ENCODE data around the gene OGN.

The OGN gene

DNA sequence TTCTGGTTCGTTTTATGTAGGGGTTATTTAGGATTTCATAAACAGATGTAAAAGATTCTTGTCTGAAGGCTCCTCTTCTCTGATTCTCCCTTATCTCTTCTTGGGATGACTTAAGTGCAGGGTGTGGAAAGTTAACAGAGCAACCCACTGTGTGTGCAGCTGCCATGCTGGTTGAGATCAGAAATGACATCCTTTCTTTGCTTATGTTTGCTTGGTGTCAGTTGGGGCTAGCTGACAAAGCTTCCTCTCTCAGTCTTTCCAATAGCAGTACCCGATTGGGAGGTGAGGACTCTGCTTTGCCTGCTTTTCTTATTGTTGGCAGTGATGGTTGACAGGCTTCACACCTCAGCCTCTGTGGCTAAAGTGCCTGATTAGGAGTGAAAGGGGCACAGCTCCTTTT lies 26.5 kb downstream of the OGN start:
- Histone ChIP-seq H3K4me3 (ENCODE audit: control insufficient read depth in 1 of 7, extremely low read depth in 1 of 7, insufficient read depth in 4 of 7, low read depth in 2 of 7, low read length in 6 of 7) (no peak overlapping the region), H3K36me3 (ENCODE audit: control insufficient read depth in 4 of 4, insufficient read depth in 4 of 4, low read length in 3 of 4) (peaks cover 0 to 2% (median 1%) of the 10 kb centered on the region in 4 experiments), H3K27ac (ENCODE audit: insufficient read depth in 1 of 2, low read depth in 1 of 2, low read length in 2 of 2, poor library complexity in 1 of 2, severe bottlenecking in 2 of 2) (no peak overlapping the region), H3K4me1 (ENCODE audit: control extremely low read depth in 1 of 4, control insufficient read depth in 4 of 4, insufficient read depth in 4 of 4, low read length in 3 of 4) (peaks cover 0 to 13% (median 7%) of the 10 kb centered on the region in 4 experiments), H3K9me3 (ENCODE audit: control extremely low read depth in 1 of 5, control insufficient read depth in 4 of 5, insufficient read depth in 2 of 5, low read depth in 1 of 5, low read length in 4 of 5) (peaks cover 0 to 11% (median 6%) of the 10 kb centered on the region in 5 experiments), H3K27me3 (replicated peaks in 2 of 5; ENCODE audit: control insufficient read depth in 4 of 5, insufficient read depth in 5 of 5, low read length in 4 of 5) (no peaks in the 10 kb centered on the region)
- 100% methylated on average over 1 of the region's 2 CpGs for WGBS (ENCODE audit: insufficient coverage)
- no peak for DNase-seq
- POLR2A ChIA-PET: no interaction called here
- CTCF ChIA-PET: interaction anchor here (1.3 kb wide), 1 partner anchor 10 kb away, joined by 3 read pairs; no protein-coding TSS in a partner anchor

DNA sequence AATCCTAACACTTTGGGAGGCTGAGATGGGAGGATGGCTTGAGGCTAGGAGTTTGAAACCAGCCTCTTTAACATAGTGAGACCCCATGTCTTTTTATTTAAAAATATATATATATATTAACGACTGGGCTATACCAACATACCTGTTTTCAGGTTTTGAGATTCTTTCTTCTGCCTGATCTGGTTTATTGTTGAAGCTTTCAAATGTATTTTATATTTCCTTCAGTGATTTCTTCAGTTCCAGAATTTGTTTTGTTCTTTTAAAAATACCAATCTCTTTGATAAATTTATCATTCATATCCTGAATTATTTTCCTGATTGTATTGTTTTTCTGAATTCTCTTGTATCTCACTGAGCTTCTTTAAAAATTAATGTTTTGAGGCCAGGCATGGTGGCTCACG lies 31.2 kb downstream of the OGN start:
- no peaks in the 10 kb centered on the region for H3K4me1 ChIP-seq (ENCODE audit: control extremely low read depth in 1 of 4, control insufficient read depth in 4 of 4, insufficient read depth in 4 of 4, low read length in 3 of 4)
- peaks cover 0 to 17% (median 6%) of the 10 kb centered on the region in 5 experiments for H3K9me3 ChIP-seq (ENCODE audit: control extremely low read depth in 1 of 5, control insufficient read depth in 4 of 5, insufficient read depth in 2 of 5, low read depth in 1 of 5, low read length in 4 of 5)
- CTCF ChIA-PET: no interaction called here
- POLR2A ChIA-PET: no interaction called here
- 100% methylated on average over 1 of the region's 2 CpGs for WGBS (ENCODE audit: insufficient coverage)
- H3K4me3 ChIP-seq (ENCODE audit: control insufficient read depth in 1 of 7, extremely low read depth in 1 of 7, insufficient read depth in 4 of 7, low read depth in 2 of 7, low read length in 6 of 7): no peak overlapping the region
- H3K36me3 ChIP-seq (ENCODE audit: control insufficient read depth in 4 of 4, insufficient read depth in 4 of 4, low read length in 3 of 4): peaks cover 0 to 7% (median 2%) of the 10 kb centered on the region in 4 experiments
- H3K27ac ChIP-seq (ENCODE audit: insufficient read depth in 1 of 2, low read depth in 1 of 2, low read length in 2 of 2, poor library complexity in 1 of 2, severe bottlenecking in 2 of 2): no peak overlapping the region
- no peaks in the 10 kb centered on the region for H3K27me3 ChIP-seq (replicated peaks in 2 of 5; ENCODE audit: control insufficient read depth in 4 of 5, insufficient read depth in 5 of 5, low read length in 4 of 5)
- DNase-seq: no peak

DNA sequence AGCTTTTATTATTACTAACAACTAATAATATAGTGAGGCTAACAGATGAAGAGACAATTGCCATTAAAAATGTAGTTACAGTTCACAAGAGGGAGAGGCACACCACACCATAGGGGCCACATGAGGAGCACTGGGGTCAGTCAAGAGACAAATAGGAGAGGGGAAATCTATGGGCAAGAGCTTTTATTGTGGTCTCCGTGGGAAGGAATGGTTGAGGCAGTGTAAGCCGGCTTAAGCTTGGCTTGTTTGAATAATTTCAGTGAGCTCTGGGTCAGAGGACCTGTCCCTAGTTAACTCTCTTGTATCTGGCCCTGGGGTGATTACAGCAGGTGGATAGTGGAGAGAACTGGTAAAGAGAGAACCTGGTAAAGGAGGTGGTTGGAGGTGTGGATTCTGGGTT lies 35.3 kb downstream of the OGN start:
- POLR2A ChIA-PET: no interaction called here
- CTCF ChIA-PET: interaction anchor here (0.6 to 1.3 kb wide), 3 partner anchors 10 to 265 kb away, joined by 3 to 4 read pairs (median 4); no protein-coding TSS in a partner anchor

GRCh38 chr9:92360083-92360482 lies 44.3 kb downstream of the OGN start:
- Histone ChIP-seq H3K9me3 (ENCODE audit: control extremely low read depth in 1 of 5, control insufficient read depth in 4 of 5, insufficient read depth in 2 of 5, low read depth in 1 of 5, low read length in 4 of 5) (peaks cover 0 to 13% (median 3%) of the 10 kb centered on the region in 5 experiments), H3K36me3 (ENCODE audit: control insufficient read depth in 4 of 4, insufficient read depth in 4 of 4, low read length in 3 of 4) (peaks cover 0 to 3% (median 1%) of the 10 kb centered on the region in 4 experiments), H3K4me3 (ENCODE audit: control insufficient read depth in 1 of 7, extremely low read depth in 1 of 7, insufficient read depth in 4 of 7, low read depth in 2 of 7, low read length in 6 of 7) (peak overlapping the region in 1 of 7 experiments; percentile 16), H3K4me1 (ENCODE audit: control extremely low read depth in 1 of 4, control insufficient read depth in 4 of 4, insufficient read depth in 4 of 4, low read length in 3 of 4) (peaks cover 6 to 13% (median 9%) of the 10 kb centered on the region in 4 experiments), H3K27me3 (replicated peaks in 2 of 5; ENCODE audit: control insufficient read depth in 4 of 5, insufficient read depth in 5 of 5, low read length in 4 of 5) (no peaks in the 10 kb centered on the region), H3K27ac (ENCODE audit: insufficient read depth in 1 of 2, low read depth in 1 of 2, low read length in 2 of 2, poor library complexity in 1 of 2, severe bottlenecking in 2 of 2) (no peak overlapping the region)
- POLR2A ChIA-PET: no interaction called here
- CTCF ChIA-PET: interaction anchor here (0.6 to 1.5 kb wide), 2 partner anchors 12 to 16 kb away, joined by 3 to 4 read pairs; no protein-coding TSS in a partner anchor
- no CpG with 5 or more reads among the region's 3 CpGs for WGBS (ENCODE audit: insufficient coverage)
- peak; percentile 32 to 83 (median 77) for DNase-seq

More for the DNA sequence above, 35.3 kb downstream of the OGN start:
- no peaks in the 10 kb centered on the region for H3K27me3 ChIP-seq (replicated peaks in 2 of 5; ENCODE audit: control insufficient read depth in 4 of 5, insufficient read depth in 5 of 5, low read length in 4 of 5)
- no peak overlapping the region for H3K4me3 ChIP-seq (ENCODE audit: control insufficient read depth in 1 of 7, extremely low read depth in 1 of 7, insufficient read depth in 4 of 7, low read depth in 2 of 7, low read length in 6 of 7)
- H3K36me3 ChIP-seq (ENCODE audit: control insufficient read depth in 4 of 4, insufficient read depth in 4 of 4, low read length in 3 of 4): peaks cover 0 to 9% (median 3%) of the 10 kb centered on the region in 4 experiments
- no peak overlapping the region for H3K27ac ChIP-seq (ENCODE audit: insufficient read depth in 1 of 2, low read depth in 1 of 2, low read length in 2 of 2, poor library complexity in 1 of 2, severe bottlenecking in 2 of 2)
- WGBS (ENCODE audit: insufficient coverage): 46% methylated on average over 2 of the region's 2 CpGs
- DNase-seq: no peak
- no peaks in the 10 kb centered on the region for H3K4me1 ChIP-seq (ENCODE audit: control extremely low read depth in 1 of 4, control insufficient read depth in 4 of 4, insufficient read depth in 4 of 4, low read length in 3 of 4)
- H3K9me3 ChIP-seq (ENCODE audit: control extremely low read depth in 1 of 5, control insufficient read depth in 4 of 5, insufficient read depth in 2 of 5, low read depth in 1 of 5, low read length in 4 of 5): peaks cover 0 to 17% (median 1%) of the 10 kb centered on the region in 5 experiments

GRCh38 chr9:92359394-92359995 lies 44.9 kb downstream of the OGN start:
- peaks cover 0 to 13% (median 3%) of the 10 kb centered on the region in 5 experiments for H3K9me3 ChIP-seq (ENCODE audit: control extremely low read depth in 1 of 5, control insufficient read depth in 4 of 5, insufficient read depth in 2 of 5, low read depth in 1 of 5, low read length in 4 of 5)
- peak overlapping the region in 1 of 2 experiments; percentile 14 for H3K27ac ChIP-seq (ENCODE audit: insufficient read depth in 1 of 2, low read depth in 1 of 2, low read length in 2 of 2, poor library complexity in 1 of 2, severe bottlenecking in 2 of 2)
- WGBS (ENCODE audit: insufficient coverage): 20% methylated on average over 1 of the region's 2 CpGs
- peak overlapping the region in 3 of 7 experiments; percentile 16 to 19 (median 16) for H3K4me3 ChIP-seq (ENCODE audit: control insufficient read depth in 1 of 7, extremely low read depth in 1 of 7, insufficient read depth in 4 of 7, low read depth in 2 of 7, low read length in 6 of 7)
- ChIA-PET POLR2A (no interaction called here), CTCF (interaction anchor here (0.6 to 1.5 kb wide), 3 partner anchors 10 to 15 kb away, joined by 3 to 4 read pairs (median 3); no protein-coding TSS in a partner anchor)
- H3K27me3 ChIP-seq (replicated peaks in 2 of 5; ENCODE audit: control insufficient read depth in 4 of 5, insufficient read depth in 5 of 5, low read length in 4 of 5): no peaks in the 10 kb centered on the region
- peak in 2 of 3 donors; percentile 28 to 47 for DNase-seq
- peaks cover 6 to 13% (median 9%) of the 10 kb centered on the region in 4 experiments for H3K4me1 ChIP-seq (ENCODE audit: control extremely low read depth in 1 of 4, control insufficient read depth in 4 of 4, insufficient read depth in 4 of 4, low read length in 3 of 4)
- H3K36me3 ChIP-seq (ENCODE audit: control insufficient read depth in 4 of 4, insufficient read depth in 4 of 4, low read length in 3 of 4): peaks cover 0 to 2% (median under 1%) of the 10 kb centered on the region in 4 experiments

DNA sequence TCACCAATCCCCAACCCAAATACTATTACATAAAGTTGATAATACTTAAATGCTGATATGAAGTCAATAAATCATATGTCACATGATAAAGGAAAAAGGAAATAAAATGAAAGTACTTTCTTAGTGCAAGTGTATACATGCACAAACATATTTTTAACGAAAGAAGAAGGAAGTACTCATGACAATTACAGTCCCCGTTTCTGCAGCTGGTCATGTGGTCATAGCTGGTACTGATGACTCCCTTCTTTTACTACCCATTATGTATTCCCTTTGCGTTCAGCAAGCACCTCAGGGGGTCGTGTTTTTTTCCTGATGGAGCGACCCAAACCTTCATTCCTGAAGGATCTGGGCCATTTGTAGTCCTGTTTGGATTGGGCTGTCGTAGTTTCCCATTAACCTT lies 51.3 kb downstream of the OGN start:
- Histone ChIP-seq H3K4me3 (ENCODE audit: control insufficient read depth in 1 of 7, extremely low read depth in 1 of 7, insufficient read depth in 4 of 7, low read depth in 2 of 7, low read length in 6 of 7) (peak overlapping the region in 2 of 7 experiments; percentile 39 to 48), H3K36me3 (ENCODE audit: control insufficient read depth in 4 of 4, insufficient read depth in 4 of 4, low read length in 3 of 4) (peaks cover 2 to 10% (median 5%) of the 10 kb centered on the region in 4 experiments), H3K27me3 (replicated peaks in 2 of 5; ENCODE audit: control insufficient read depth in 4 of 5, insufficient read depth in 5 of 5, low read length in 4 of 5) (no peaks in the 10 kb centered on the region), H3K4me1 (ENCODE audit: control extremely low read depth in 1 of 4, control insufficient read depth in 4 of 4, insufficient read depth in 4 of 4, low read length in 3 of 4) (peaks cover 2 to 9% (median 4%) of the 10 kb centered on the region in 4 experiments), H3K9me3 (ENCODE audit: control extremely low read depth in 1 of 5, control insufficient read depth in 4 of 5, insufficient read depth in 2 of 5, low read depth in 1 of 5, low read length in 4 of 5) (peaks cover 0 to 16% (median 4%) of the 10 kb centered on the region in 5 experiments), H3K27ac (ENCODE audit: insufficient read depth in 1 of 2, low read depth in 1 of 2, low read length in 2 of 2, poor library complexity in 1 of 2, severe bottlenecking in 2 of 2) (no peak overlapping the region)
- peak in 2 of 3 donors; percentile 67 to 81 for DNase-seq
- WGBS (ENCODE audit: insufficient coverage): 52% methylated on average over 3 of the region's 6 CpGs
- ChIA-PET CTCF (no interaction called here), POLR2A (no interaction called here)

DNA sequence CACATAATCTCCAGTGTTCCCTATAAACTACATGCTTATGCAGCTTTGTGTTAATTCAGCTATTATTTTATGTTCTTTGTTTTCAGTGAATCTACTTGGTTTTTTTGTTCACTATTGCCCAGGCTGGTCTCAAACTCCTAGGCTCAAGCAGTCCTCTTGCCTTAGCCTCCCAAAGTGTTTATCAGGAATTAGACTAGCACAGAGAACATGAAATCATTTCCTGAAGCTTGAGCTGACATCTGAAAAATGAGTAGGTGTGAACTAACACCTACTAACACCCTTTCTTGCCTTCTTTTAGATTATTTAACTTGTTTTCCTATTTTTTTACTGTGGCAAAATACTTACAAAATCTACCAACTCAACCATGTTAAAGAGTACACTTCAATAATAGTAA lies 53.6 kb downstream of the OGN start:
- Histone ChIP-seq H3K27ac (ENCODE audit: insufficient read depth in 1 of 2, low read depth in 1 of 2, low read length in 2 of 2, poor library complexity in 1 of 2, severe bottlenecking in 2 of 2) (no peak overlapping the region), H3K4me1 (ENCODE audit: control extremely low read depth in 1 of 4, control insufficient read depth in 4 of 4, insufficient read depth in 4 of 4, low read length in 3 of 4) (peaks cover 2 to 9% (median 4%) of the 10 kb centered on the region in 4 experiments)
- POLR2A ChIA-PET: no interaction called here

More for the DNA sequence above, 53.6 kb downstream of the OGN start:
- peaks cover 2 to 24% (median 7%) of the 10 kb centered on the region in 4 experiments for H3K36me3 ChIP-seq (ENCODE audit: control insufficient read depth in 4 of 4, insufficient read depth in 4 of 4, low read length in 3 of 4)
- no peak for DNase-seq
- H3K9me3 ChIP-seq (ENCODE audit: control extremely low read depth in 1 of 5, control insufficient read depth in 4 of 5, insufficient read depth in 2 of 5, low read depth in 1 of 5, low read length in 4 of 5): peaks cover 0 to 8% (median 0%) of the 10 kb centered on the region in 5 experiments
- H3K27me3 ChIP-seq (replicated peaks in 2 of 5; ENCODE audit: control insufficient read depth in 4 of 5, insufficient read depth in 5 of 5, low read length in 4 of 5): no peaks in the 10 kb centered on the region
- H3K4me3 ChIP-seq (ENCODE audit: control insufficient read depth in 1 of 7, extremely low read depth in 1 of 7, insufficient read depth in 4 of 7, low read depth in 2 of 7, low read length in 6 of 7): no peak overlapping the region
- CTCF ChIA-PET: interaction anchor here (1.1 to 1.4 kb wide), 2 partner anchors 22 to 88 kb away, joined by 3 to 5 read pairs; no protein-coding TSS in a partner anchor
